GM12872 (cell line): ENCODE data around the gene MAST4.

Experiments
- TF ChIP-seq, protein P1 (sequence below): IDR thresholded peaks from 3 replicates; pipeline ENCODE4 v1.5.1; 2011; ENCODE audit warnings: low read depth, mild to moderate bottlenecking, low read length, moderate library complexity; ENCODE audit not compliant: insufficient read depth

MAST4 gene

DNA sequence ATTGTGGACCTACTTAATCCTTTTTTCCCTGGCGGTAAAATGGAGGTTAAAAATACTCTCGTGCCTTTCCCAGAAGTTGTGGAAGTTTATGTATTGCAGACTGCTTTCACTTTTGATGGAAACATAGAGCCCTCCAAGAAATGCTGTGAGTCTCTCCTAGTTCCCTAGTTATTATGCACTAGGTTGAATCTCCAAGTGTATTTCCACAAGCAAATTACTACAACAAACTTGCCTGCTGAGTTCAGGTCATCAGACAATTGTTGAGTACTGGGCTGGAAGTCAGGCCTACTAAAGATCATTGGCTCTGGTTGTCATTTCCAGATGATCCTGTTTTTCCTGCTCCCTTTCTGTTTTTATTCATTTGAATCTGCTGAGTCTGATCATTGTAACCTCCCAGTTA, 496.3 kb downstream of the MAST4 start:
- TF ChIP-seq, protein P1, sequence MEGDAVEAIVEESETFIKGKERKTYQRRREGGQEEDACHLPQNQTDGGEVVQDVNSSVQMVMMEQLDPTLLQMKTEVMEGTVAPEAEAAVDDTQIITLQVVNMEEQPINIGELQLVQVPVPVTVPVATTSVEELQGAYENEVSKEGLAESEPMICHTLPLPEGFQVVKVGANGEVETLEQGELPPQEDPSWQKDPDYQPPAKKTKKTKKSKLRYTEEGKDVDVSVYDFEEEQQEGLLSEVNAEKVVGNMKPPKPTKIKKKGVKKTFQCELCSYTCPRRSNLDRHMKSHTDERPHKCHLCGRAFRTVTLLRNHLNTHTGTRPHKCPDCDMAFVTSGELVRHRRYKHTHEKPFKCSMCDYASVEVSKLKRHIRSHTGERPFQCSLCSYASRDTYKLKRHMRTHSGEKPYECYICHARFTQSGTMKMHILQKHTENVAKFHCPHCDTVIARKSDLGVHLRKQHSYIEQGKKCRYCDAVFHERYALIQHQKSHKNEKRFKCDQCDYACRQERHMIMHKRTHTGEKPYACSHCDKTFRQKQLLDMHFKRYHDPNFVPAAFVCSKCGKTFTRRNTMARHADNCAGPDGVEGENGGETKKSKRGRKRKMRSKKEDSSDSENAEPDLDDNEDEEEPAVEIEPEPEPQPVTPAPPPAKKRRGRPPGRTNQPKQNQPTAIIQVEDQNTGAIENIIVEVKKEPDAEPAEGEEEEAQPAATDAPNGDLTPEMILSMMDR, result no peak

DNA sequence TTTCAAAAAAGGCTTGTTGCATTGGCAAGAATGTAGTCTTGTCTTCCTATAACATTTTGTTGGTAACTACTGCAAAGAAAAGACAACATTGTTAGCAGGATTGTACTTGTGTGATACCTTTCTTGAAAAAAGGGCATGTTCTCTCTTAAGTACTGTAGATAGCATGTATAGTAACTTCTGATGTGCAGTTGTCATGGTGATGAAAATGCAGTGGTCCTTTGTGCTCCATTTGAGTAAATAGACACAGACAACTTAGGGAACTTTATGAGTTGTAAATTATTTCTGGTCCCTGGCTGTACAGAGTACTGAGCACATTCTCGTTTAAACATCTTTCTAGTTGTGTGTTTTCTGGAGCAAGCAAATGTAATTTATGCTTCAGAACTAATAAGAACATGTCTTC, 497.1 kb downstream of the MAST4 start:
- TF ChIP-seq, protein P1, result no peak

DNA sequence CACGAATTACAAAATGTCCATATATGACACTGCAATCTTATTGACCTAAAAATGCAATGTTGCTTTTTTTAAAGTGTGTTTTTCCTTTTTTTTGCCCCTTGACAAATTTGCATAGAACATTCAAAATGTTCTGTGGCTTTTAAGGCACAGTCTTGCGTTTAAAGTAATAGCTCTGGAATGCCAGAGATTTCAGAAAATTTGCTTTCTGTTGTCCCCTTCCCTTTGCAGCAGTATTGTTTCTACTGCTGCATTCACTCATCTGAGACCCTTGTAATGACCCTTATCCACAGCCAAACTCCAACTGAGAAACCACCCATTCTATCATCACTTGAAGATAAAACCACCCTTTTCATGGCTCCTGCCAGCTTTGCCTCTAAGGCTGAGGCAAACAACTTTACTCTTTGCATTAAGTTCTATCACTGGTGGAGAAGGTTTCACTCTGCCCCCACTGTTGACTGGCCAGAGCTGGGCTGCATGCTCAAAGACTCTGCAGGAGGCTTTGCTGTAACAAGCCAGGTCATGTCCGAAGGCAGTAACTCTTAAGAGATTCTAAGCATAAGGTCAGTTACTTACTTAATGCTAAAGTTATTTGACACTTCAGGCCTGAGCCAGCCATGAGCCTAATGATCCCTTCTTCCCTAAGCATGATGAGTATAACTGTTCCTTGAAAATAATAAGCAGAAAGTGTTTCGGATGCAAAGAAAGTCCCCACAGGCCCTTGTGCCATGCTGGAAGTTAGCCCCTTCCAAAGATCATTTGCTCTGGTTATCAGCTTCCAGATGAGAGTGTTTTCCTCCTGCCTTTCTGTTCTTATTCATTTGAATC, 498.5 kb downstream of the MAST4 start:
- TF ChIP-seq, protein P1, result no peak

DNA sequence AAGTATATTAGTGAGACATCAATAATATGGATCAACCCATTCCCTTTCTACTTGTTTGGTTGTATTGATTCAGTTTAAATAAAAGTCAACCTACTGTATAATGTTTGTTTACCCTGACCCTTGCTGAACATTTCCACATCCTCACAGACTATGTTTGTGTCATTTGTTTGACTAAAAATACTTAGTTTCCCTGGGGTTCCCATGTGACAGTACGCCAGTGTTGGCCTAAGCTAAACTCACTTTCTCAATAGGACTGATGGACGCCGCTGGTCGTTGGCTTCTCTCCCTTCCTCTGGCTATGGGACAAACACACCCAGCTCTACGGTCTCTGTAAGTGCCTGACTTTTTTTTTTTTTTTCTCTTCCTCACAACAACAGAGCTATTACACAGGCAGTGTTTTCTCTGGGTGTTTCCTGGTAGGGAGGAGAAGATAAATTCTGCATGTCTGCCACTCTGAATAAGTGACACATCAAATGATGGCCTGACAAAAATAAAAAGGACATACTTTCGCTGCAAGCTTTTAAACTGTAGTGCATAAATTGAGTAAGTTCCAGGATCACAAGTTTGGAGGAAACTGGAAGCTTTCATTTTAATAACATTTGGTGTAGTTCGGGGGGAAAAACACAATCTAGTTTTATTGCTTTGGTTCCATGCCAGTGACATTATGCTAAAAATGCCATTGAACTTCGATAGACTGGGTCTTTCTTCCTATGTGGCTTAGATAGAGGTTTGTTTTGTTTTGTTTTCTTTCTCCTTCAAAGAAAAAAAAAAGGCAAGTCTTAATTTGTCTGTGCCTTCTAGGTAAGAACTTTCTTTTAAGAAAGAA, 499.4 kb downstream of the MAST4 start:
- TF ChIP-seq, protein P1, result no peak

DNA sequence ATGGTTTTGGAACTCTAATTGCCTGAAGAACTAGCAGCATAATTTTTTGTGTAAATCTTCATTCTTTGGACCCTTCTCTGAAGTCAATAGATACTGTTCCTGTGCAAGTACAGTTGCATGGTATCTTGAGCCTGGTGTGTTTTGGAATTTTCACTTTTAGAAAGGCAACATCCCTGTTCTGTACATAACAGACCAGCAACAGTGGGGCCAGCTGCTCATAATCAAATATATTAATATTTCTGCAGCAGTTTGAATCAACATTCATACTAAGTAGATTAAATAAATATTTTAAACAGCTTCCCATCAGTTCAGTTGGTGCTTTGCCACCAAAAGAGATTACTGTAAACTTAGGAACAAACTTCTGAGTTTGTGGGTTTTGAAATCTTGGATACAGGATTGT, 502.5 kb downstream of the MAST4 start:
- TF ChIP-seq, protein P1, result no peak

DNA sequence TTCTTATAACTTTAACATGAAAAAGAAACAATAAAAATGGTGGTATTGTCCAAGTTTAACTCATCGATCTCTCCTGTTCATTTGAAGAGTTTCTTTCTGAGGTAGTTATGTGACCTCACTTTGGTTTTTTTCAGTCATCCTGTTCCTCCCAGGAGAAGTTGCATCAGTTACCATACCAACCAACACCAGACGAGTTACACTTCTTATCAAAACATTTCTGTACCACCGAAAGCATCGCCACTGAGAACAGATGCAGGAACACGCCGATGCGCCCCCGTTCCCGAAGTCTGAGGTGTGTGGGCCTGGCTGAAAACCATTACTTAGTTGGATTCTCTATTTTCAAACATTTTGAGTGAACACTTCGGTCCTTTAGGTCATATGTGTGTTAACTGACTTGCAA, 504.1 kb downstream of the MAST4 start:
- TF ChIP-seq, protein P1, result no peak

DNA sequence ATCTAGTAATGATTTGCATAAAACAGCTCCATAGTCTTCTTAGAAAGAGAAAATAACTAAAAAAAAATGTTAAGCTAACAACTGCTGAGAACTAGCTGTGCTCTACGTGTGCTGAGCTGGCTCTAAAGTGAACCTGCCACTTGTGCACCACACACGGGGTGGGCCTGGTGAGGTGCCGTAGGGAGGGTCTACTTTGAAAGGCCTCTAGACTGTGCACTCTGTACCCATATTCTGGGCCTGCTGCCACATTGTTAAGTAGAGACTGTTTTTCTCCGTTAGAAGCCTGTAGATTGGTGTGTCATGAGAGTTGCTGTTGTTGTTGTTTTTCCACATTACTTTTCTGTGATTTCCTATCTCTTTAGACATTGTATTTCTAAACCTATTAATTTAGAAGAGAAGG, 506.5 kb downstream of the MAST4 start:
- TF ChIP-seq, protein P1, result no peak
